RWPE2 (cell line): ENCODE measurements around the gene SLC12A3.
"Not testable (repeated sequence)": the region's sequence is repeated elsewhere in the genome, so short reads cannot be mapped to it uniquely, and the experiment has no call there.

ENCODE experiments used
- ATAC-seq: fragments of 200-7000 bp; cut with Tn5 transposase; 3 replicates; pipeline ENCODE4 v1.9.1; 2021; ENCODE audit warnings: low read depth
- DNase-seq: peaks from one replicate; pipeline ENCODE4 v3.0.0-alpha.2; 2020; ENCODE audit warnings: low spot score
- H3K27ac ChIP-seq: fragments of 450-650 bp; 2 replicates; pipeline ENCODE4 v1.5.1; 2017; ENCODE audit warnings: mild to moderate bottlenecking; ENCODE audit not compliant: poor library complexity, severe bottlenecking
- H3K27me3 ChIP-seq: fragments of 250-450 bp; sonication (Bioruptor Pico); 2 replicates; pipeline ENCODE4 v1.5.1; 2021; ENCODE audit warnings: mild to moderate bottlenecking, moderate library complexity; ENCODE audit not compliant: insufficient read depth, poor library complexity, severe bottlenecking
- H3K36me3 ChIP-seq: fragments of 250-450 bp; sonication (Bioruptor Pico); 2 replicates; pipeline ENCODE4 v1.5.1; 2020; ENCODE audit warnings: low read depth, mild to moderate bottlenecking, moderate library complexity
- H3K4me1 ChIP-seq: fragments of 250-450 bp; sonication (Bioruptor Pico); 2 replicates; pipeline ENCODE4 v1.5.1; 2021; ENCODE audit warnings: mild to moderate bottlenecking, moderate library complexity; ENCODE audit not compliant: insufficient read depth, poor library complexity, severe bottlenecking
- H3K4me3 ChIP-seq: fragments of 250-450 bp; sonication (Bioruptor Pico); 2 replicates; pipeline ENCODE4 v1.5.1; 2021; ENCODE audit warnings: mild to moderate bottlenecking, moderate library complexity; ENCODE audit not compliant: severe bottlenecking
- H3K9me3 ChIP-seq: fragments of 250-450 bp; sonication (Bioruptor Pico); 2 replicates; pipeline ENCODE4 v1.5.1; 2021; ENCODE audit warnings: mild to moderate bottlenecking, moderate library complexity; ENCODE audit not compliant: severe bottlenecking
- TF ChIP-seq, protein P1 (sequence below): fragments of 450-650 bp; IDR thresholded peaks from one replicate; pipeline ENCODE4 v1.5.1; 2017; ENCODE audit warnings: mild to moderate bottlenecking, moderate library complexity; ENCODE audit not compliant: poor library complexity, severe bottlenecking

The SLC12A3 gene

DNA sequence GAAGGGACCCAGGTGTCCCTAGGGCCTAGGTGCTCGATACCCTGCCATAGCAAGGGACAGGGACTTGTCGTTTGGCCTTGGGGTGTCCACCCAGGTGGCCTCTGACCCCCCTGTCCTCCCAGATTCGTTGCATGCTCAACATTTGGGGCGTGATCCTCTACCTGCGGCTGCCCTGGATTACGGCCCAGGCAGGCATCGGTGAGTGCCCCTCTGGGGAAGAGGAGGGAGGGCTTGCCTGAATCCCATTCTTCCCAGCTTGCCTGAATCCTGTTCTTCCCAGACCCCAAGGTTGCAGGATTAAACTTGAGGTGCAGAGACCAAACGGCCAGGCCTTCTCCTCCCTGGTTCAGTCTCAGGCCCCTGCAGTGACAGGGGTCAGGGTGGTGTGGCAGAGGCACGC lies 3.2 kb downstream of the SLC12A3 start:
- Histone ChIP-seq H3K9me3 (no peaks in the 10 kb centered on the region), H3K4me1 (peaks cover 3% of the 10 kb centered on the region), H3K27ac (no peak overlapping the region), H3K27me3 (no peaks in the 10 kb centered on the region), H3K36me3 (no peaks in the 10 kb centered on the region), H3K4me3 (no peak overlapping the region)
- no peak for DNase-seq
- TF ChIP-seq, protein P1, sequence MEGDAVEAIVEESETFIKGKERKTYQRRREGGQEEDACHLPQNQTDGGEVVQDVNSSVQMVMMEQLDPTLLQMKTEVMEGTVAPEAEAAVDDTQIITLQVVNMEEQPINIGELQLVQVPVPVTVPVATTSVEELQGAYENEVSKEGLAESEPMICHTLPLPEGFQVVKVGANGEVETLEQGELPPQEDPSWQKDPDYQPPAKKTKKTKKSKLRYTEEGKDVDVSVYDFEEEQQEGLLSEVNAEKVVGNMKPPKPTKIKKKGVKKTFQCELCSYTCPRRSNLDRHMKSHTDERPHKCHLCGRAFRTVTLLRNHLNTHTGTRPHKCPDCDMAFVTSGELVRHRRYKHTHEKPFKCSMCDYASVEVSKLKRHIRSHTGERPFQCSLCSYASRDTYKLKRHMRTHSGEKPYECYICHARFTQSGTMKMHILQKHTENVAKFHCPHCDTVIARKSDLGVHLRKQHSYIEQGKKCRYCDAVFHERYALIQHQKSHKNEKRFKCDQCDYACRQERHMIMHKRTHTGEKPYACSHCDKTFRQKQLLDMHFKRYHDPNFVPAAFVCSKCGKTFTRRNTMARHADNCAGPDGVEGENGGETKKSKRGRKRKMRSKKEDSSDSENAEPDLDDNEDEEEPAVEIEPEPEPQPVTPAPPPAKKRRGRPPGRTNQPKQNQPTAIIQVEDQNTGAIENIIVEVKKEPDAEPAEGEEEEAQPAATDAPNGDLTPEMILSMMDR = no peak
- no peak for ATAC-seq

DNA sequence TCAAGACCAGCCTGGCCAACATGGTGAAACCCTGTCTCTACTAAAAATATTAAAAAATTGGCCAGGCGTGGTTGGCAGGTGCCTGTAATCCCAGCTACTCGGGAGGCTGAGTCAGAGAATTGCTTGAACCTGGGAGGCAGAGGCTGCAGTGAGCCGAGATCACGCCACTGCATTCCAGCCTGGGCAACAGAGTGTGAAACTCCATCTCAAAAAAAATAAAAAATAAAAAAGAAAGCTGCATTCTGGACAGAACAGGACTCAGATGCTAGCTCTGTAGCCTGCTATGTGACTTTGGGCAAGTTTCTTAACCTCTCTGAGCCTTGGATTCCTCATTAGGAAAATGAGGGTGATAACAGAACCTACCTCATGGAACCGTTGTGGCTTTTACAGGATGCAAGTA lies 3.8 kb downstream of the SLC12A3 start:
- not testable (repeated sequence) for H3K9me3 ChIP-seq, H3K4me1 ChIP-seq, H3K27ac ChIP-seq, DNase-seq, ATAC-seq, H3K4me3 ChIP-seq, H3K36me3 ChIP-seq, H3K27me3 ChIP-seq

DNA sequence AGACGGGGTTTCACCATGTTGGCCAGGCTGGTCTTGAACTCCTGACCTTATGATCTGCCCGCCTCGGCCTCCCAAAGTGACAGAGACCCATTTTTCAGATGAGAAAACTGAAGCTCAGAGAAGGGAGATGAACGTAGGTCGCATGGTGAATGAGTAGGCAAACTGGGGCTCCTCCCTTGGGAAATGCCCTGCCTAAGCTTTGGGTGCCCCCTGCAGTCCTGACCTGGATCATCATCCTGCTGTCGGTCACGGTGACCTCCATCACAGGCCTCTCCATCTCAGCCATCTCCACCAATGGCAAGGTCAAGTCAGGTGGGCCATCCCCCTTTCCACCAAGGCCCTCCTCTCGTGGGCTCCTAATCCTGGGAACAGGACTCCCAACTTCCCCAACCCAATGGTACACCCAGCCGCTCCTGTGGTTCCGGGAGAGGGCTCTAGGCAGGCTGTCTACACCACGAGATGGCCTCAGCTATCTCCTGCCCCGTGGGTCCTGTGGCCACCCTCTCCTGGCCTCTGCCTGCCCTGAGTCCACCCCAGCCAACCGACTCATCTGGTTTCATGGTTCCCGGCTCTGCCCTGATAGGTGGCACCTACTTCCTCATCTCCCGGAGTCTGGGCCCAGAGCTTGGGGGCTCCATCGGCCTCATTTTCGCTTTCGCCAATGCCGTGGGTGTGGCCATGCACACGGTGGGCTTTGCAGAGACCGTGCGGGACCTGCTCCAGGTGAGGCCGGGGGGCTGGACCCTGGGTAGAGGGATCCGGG lies 4.7 kb downstream of the SLC12A3 start:
- Histone ChIP-seq H3K27me3 (no peaks in the 10 kb centered on the region), H3K4me1 (peaks cover 3% of the 10 kb centered on the region), H3K36me3 (no peaks in the 10 kb centered on the region), H3K27ac (no peak overlapping the region), H3K4me3 (no peak overlapping the region), H3K9me3 (no peaks in the 10 kb centered on the region)
- TF ChIP-seq, protein P1 = peak; percentile 8
- no peak for ATAC-seq
- no peak for DNase-seq

DNA sequence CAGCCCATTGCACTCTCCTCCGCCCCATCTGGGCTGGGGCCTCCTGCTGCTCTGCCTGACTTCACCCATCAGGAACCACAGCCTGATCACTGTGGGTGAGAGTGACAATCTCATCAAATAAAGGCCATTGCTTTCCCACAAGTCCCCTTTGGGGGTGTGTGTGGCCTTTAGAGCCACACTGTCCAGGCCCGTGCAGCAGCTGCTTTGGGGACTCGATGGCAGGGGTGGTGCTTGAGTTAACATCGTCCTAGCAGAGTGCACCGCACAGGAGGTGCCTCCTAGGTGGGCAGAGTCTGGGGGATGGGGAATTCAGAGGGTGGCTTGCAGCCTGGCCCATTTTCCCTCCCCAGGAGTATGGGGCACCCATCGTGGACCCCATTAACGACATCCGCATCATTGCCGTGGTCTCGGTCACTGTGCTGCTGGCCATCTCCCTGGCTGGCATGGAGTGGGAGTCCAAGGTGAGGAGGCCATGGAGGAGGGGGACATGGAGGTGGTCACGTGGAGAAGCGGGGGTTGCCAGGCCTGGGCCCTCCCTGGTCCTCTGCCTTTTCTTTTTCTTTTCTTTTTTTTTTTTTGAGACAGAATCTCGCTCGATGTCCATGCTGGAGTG lies 5.4 kb downstream of the SLC12A3 start:
- DNase-seq = no peak
- H3K9me3 ChIP-seq = no peaks in the 10 kb centered on the region
- no peak overlapping the region for H3K27ac ChIP-seq
- no peaks in the 10 kb centered on the region for H3K27me3 ChIP-seq
- no peak overlapping the region for H3K4me3 ChIP-seq
- ATAC-seq = no peak
- H3K4me1 ChIP-seq = peaks cover 3% of the 10 kb centered on the region
- TF ChIP-seq, protein P1 = no peak
- H3K36me3 ChIP-seq = no peaks in the 10 kb centered on the region

DNA sequence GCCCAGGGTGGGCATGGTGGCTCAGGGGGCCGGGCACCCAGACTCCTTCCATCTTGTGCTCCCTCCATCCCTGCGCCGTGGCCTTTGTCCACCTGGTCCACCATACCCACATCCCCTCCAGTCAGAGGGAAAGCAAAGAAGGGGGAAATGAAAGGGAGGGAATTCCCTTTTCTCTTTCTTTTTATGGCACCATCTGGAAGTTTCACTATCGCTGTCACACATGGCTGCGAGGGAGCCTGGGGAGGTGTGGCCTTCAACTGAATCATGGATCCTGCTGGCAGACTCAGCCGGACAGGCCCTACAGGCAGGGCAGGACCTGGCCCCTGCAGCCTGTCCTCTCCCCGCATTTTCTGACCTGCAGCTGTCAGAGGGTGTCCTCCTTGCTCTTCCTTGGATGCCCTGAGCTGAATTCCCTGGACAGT lies 6.2 kb downstream of the SLC12A3 start:
- H3K4me1 ChIP-seq = peaks cover 3% of the 10 kb centered on the region
- no peak overlapping the region for H3K4me3 ChIP-seq
- H3K9me3 ChIP-seq = no peaks in the 10 kb centered on the region
- DNase-seq (no peak), ATAC-seq (peak; percentile 78)
- H3K27me3 ChIP-seq = no peaks in the 10 kb centered on the region
- H3K27ac ChIP-seq = no peak overlapping the region
- TF ChIP-seq, protein P1 = peak; percentile 25
- no peaks in the 10 kb centered on the region for H3K36me3 ChIP-seq
